ENCODE results near the gene TCAF1.

DNA sequence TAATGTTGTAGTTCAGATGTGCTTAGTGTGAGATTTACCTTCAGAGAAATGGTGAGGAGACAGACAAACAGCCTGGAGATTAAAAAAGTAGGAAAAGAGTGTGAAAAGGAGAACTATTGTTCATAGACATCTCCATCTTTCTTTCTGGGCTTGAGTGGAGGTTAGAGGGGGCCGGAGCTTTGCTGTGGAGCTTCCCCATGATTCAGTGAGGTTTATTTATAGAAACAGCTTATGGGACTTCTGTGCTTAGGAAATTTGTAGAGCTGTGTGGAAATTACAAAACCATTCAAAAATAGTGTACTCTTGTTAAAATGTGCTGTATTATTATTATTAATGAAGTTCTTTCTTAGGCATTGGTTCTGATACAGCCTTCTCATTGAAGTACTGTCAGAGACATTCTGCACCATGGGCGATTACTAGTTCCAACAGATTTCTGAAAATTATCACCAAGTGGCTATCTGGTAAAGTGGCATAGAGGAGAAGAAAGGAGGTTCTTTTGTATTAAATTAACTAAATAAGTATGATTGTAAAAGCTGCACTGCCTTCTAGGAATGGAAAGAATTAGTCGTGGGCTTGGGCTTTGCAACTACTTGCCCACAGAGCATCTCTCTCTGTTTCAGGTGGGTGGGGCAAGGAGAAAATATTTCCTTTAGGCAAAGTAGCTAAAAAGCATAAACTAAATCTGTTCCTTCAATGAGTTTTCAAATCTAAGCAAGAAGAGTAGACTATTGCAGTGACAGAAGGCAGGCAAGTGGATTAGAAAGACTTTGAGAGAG lies 8.7 kb upstream of the TCAF1 start:
- TF ChIP-seq POLR2A (IDR thresholded peaks at IDR 0.05) = no peak
- TF ChIP-seq, protein P1, sequence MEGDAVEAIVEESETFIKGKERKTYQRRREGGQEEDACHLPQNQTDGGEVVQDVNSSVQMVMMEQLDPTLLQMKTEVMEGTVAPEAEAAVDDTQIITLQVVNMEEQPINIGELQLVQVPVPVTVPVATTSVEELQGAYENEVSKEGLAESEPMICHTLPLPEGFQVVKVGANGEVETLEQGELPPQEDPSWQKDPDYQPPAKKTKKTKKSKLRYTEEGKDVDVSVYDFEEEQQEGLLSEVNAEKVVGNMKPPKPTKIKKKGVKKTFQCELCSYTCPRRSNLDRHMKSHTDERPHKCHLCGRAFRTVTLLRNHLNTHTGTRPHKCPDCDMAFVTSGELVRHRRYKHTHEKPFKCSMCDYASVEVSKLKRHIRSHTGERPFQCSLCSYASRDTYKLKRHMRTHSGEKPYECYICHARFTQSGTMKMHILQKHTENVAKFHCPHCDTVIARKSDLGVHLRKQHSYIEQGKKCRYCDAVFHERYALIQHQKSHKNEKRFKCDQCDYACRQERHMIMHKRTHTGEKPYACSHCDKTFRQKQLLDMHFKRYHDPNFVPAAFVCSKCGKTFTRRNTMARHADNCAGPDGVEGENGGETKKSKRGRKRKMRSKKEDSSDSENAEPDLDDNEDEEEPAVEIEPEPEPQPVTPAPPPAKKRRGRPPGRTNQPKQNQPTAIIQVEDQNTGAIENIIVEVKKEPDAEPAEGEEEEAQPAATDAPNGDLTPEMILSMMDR (IDR thresholded peaks at IDR 0.05) = no peak
- no peak for TF ChIP-seq EP300 (IDR thresholded peaks at IDR 0.05)

All from ovary (tissue), 3 donors.